Measurements from ENCODE around the gene CCDC6. TPM values are rescaled to one million over a fixed set of nuclear protein-coding genes. Genes with fewer than 3 reads are reported as not detected.

CCDC6 gene
- total RNA-seq, 2 donors from 2014 or later = 48.1 to 65.0 TPM

- TF ChIP-seq CTCF (IDR thresholded peaks at IDR 0.05) = no peak
- TF ChIP-seq POLR2A (IDR thresholded peaks at IDR 0.05) = no peak
- no peak for TF ChIP-seq POLR2AphosphoS5 (IDR thresholded peaks at IDR 0.05)
- Histone ChIP-seq H3K27me3 (replicated peaks; ENCODE audit: insufficient read depth) (no peaks in the 10 kb centered on the region), H3K36me3 (no peaks in the 10 kb centered on the region), H3K9me3 (no peaks in the 10 kb centered on the region), H3K4me3 (no peak overlapping the region), H3K27ac (no peak overlapping the region), H3K4me1 (replicated peaks) (peaks cover under 1% of the 10 kb centered on the region)
- no peak for DNase-seq (ENCODE audit: low spot score)
- intact Hi-C loops (cut with DNase I) = loop anchor here (5.0 kb wide), 1 partner anchor 37 kb away; the partner anchor contains the start of gene CCDC6
- 94% methylated on average over 4 of the region's 4 CpGs for WGBS
These were observed 36.2 kb downstream of the CCDC6 start for GRCh38 chr10:59870152-59870551.

GRCh38 chr10:59869594-59869940 lies 36.8 kb downstream of the CCDC6 start:
- intact Hi-C loops (cut with DNase I) = loop anchor here (10.0 kb wide), 1 partner anchor 335 kb away; no protein-coding TSS in a partner anchor
- Histone ChIP-seq H3K27me3 (replicated peaks; ENCODE audit: insufficient read depth) (no peaks in the 10 kb centered on the region), H3K4me3 (no peak overlapping the region), H3K27ac (no peak overlapping the region), H3K9me3 (no peaks in the 10 kb centered on the region), H3K36me3 (no peaks in the 10 kb centered on the region), H3K4me1 (replicated peaks) (peaks cover 4% of the 10 kb centered on the region)
- DNase-seq (ENCODE audit: low spot score) = no peak
- no peak for TF ChIP-seq POLR2AphosphoS5 (IDR thresholded peaks at IDR 0.05)
- no peak for TF ChIP-seq POLR2A (IDR thresholded peaks at IDR 0.05)
- TF ChIP-seq CTCF (IDR thresholded peaks at IDR 0.05) = no peak
- 94% methylated on average over 6 of the region's 6 CpGs for WGBS

GRCh38 chr10:59868696-59869593 lies 37.4 kb downstream of the CCDC6 start:
- 87% methylated on average over 6 of the region's 6 CpGs for WGBS
- no peak overlapping the region for H3K27ac ChIP-seq

GRCh38 chr10:59867590-59867989 lies 38.8 kb downstream of the CCDC6 start:
- H3K4me3 ChIP-seq = no peak overlapping the region
- peaks cover 4% of the 10 kb centered on the region for H3K4me1 ChIP-seq (replicated peaks)
- H3K9me3 ChIP-seq = no peaks in the 10 kb centered on the region
- TF ChIP-seq POLR2AphosphoS5 (IDR thresholded peaks at IDR 0.05) (no peak), POLR2A (IDR thresholded peaks at IDR 0.05) (no peak), CTCF (IDR thresholded peaks at IDR 0.05) (no peak)
- no peaks in the 10 kb centered on the region for H3K36me3 ChIP-seq
- H3K27ac ChIP-seq = no peak overlapping the region
- no peaks in the 10 kb centered on the region for H3K27me3 ChIP-seq (replicated peaks; ENCODE audit: insufficient read depth)
- intact Hi-C loops (cut with DNase I) = loop anchor here (10.0 kb wide), 1 partner anchor 337 kb away; no protein-coding TSS in a partner anchor
- no peak for DNase-seq (ENCODE audit: low spot score)
- WGBS = 96% methylated on average over 7 of the region's 7 CpGs

More at GRCh38 chr10:59868696-59869593, 37.4 kb downstream of the CCDC6 start:
- no peak for DNase-seq (ENCODE audit: low spot score)
- TF ChIP-seq CTCF (IDR thresholded peaks at IDR 0.05) (no peak), POLR2A (IDR thresholded peaks at IDR 0.05) (no peak), POLR2AphosphoS5 (IDR thresholded peaks at IDR 0.05) (no peak)
- Histone ChIP-seq H3K4me3 (no peak overlapping the region), H3K9me3 (no peaks in the 10 kb centered on the region), H3K4me1 (replicated peaks) (peaks cover 4% of the 10 kb centered on the region), H3K36me3 (no peaks in the 10 kb centered on the region), H3K27me3 (replicated peaks; ENCODE audit: insufficient read depth) (no peaks in the 10 kb centered on the region)
- intact Hi-C loops (cut with DNase I) = loop anchor here (10.0 kb wide), 1 partner anchor 336 kb away; no protein-coding TSS in a partner anchor

Measured in prostate gland (tissue), 2 donors.